Measurements from ENCODE around the gene ROM1.

DNA sequence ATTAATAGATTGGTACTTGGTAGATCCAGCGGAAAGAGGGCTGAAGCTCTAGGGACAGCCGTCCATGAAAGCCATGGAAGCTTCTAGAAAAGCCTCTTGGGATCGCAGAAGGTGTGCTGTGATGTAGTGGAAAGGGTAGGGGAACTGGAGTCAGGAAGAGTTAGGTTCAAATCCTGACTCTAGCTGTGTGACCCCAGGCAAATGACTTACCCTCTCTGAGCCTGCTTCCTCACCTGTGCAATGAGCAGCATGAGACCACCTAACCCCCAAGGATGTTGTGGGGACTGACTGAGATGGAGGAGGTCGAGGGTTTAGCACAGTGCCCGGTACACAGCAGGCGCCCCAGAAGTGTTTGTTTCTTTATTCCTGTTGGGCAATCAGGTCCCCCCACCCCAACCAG, 2.7 kb upstream of the ROM1 start:
- no peak for TF ChIP-seq POLR2A (IDR thresholded peaks at IDR 0.05)
- TF ChIP-seq, protein P1, sequence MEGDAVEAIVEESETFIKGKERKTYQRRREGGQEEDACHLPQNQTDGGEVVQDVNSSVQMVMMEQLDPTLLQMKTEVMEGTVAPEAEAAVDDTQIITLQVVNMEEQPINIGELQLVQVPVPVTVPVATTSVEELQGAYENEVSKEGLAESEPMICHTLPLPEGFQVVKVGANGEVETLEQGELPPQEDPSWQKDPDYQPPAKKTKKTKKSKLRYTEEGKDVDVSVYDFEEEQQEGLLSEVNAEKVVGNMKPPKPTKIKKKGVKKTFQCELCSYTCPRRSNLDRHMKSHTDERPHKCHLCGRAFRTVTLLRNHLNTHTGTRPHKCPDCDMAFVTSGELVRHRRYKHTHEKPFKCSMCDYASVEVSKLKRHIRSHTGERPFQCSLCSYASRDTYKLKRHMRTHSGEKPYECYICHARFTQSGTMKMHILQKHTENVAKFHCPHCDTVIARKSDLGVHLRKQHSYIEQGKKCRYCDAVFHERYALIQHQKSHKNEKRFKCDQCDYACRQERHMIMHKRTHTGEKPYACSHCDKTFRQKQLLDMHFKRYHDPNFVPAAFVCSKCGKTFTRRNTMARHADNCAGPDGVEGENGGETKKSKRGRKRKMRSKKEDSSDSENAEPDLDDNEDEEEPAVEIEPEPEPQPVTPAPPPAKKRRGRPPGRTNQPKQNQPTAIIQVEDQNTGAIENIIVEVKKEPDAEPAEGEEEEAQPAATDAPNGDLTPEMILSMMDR (IDR thresholded peaks at IDR 0.05), result no peak
- no peak for TF ChIP-seq POLR2AphosphoS5 (IDR thresholded peaks at IDR 0.05)
- TF ChIP-seq EP300 (IDR thresholded peaks at IDR 0.05), result no peak

Measured in suprapubic skin (tissue), 4 donors.